Smooth muscle cell of the brain vasculature (primary cell): Measurements from ENCODE around the gene C1orf116.

Experiments
- DNase-seq: peaks from one replicate; pipeline ENCODE4 v3.0.0-alpha.2; 2012; ENCODE audit warnings: low read depth, low spot score

C1orf116 gene

GRCh38 chr1:207032528-207033017 is at the start of gene C1orf116:
C1orf116 (minus strand) TSS chr1:207032756; CDS start chr1:207027598, 5,158 bp downstream.
- no peak for DNase-seq

- no peak for DNase-seq
These were observed 49.2 kb upstream of the C1orf116 start for GRCh38 chr1:207081806-207082205.

GRCh38 chr1:207081088-207081487 is 48.5 kb upstream of the C1orf116 start:
- no peak for DNase-seq

GRCh38 chr1:207079706-207080241 is 47.2 kb upstream of the C1orf116 start:
- no peak for DNase-seq

GRCh38 chr1:207078578-207079132 is 46.1 kb upstream of the C1orf116 start:
- no peak for DNase-seq

- peak; percentile 51 for DNase-seq
These were observed 45.2 kb upstream of the C1orf116 start for GRCh38 chr1:207077470-207078377.

- DNase-seq: no peak
These were observed 44.5 kb upstream of the C1orf116 start for GRCh38 chr1:207077012-207077411.

- DNase-seq: no peak
These were observed 43.8 kb upstream of the C1orf116 start for GRCh38 chr1:207076181-207076955.

- DNase-seq: no peak
These were observed 41.6 kb upstream of the C1orf116 start for GRCh38 chr1:207073906-207074820.

GRCh38 chr1:207072233-207072632 is 39.7 kb upstream of the C1orf116 start:
- no peak for DNase-seq

- no peak for DNase-seq
These were observed 38.9 kb upstream of the C1orf116 start for GRCh38 chr1:207071426-207071825.

- DNase-seq: no peak
These were observed 38.3 kb upstream of the C1orf116 start for GRCh38 chr1:207070811-207071210.

GRCh38 chr1:207069858-207070506 is 37.4 kb upstream of the C1orf116 start:
- DNase-seq: no peak

- no peak for DNase-seq
These were observed 36.5 kb upstream of the C1orf116 start for GRCh38 chr1:207069061-207069460.

- DNase-seq: no peak
These were observed 35.1 kb upstream of the C1orf116 start for GRCh38 chr1:207067665-207068064.

GRCh38 chr1:207067185-207067584 is 34.6 kb upstream of the C1orf116 start:
- DNase-seq: no peak

GRCh38 chr1:207064561-207064960 is 32.0 kb upstream of the C1orf116 start:
- no peak for DNase-seq

- no peak for DNase-seq
These were observed 30.5 kb upstream of the C1orf116 start for GRCh38 chr1:207063014-207063413.

- DNase-seq: no peak
These were observed 29.5 kb upstream of the C1orf116 start for GRCh38 chr1:207062058-207062457.

GRCh38 chr1:207060596-207060995 is 28.0 kb upstream of the C1orf116 start:
- DNase-seq: no peak
